Measurements from ENCODE around the gene GARIN5A. TPM values are rescaled to one million over a fixed set of nuclear protein-coding genes. Genes with fewer than 3 reads are reported as not detected.

The GARIN5A gene
- total and polyA plus RNA-seq, 2 of the 8 experiments (the other 6 are each of a cell fraction or from before 2014, with no cell fraction given): 9.1 to 18.5 TPM

DNA sequence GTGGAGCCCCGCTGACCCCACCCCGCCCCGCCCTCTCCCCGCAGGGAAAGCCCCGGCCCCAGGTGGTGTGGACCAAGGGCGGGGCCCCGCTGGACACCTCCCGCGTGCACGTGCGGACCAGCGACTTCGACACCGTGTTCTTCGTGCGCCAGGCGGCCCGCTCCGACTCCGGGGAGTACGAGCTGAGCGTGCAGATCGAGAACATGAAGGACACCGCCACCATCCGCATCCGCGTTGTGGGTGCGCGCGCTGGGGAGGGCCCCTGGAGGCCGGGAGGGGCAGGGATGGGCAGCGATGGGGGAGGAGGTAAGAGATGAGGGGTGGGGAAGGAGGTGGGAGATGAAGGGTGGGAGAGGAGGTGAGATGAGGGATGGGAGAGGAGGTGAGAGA, 17.6 kb downstream of the GARIN5A start (continued):
- TF ChIP-seq RBBP5 (IDR thresholded peaks at IDR 0.05; ENCODE audit: borderline replicate concordance, low read depth, low read length) (no peak), POLR2A (IDR thresholded peaks at IDR 0.05; ENCODE audit: control extremely low read depth in 1 of 2, low read depth in 2 of 2, low read length in 2 of 2) (no peak), HDAC2 (IDR thresholded peaks at IDR 0.05; ENCODE audit: borderline replicate concordance in 1 of 2, low read depth in 2 of 2, low read length in 2 of 2) (no peak), SP1 (IDR thresholded peaks at IDR 0.05; ENCODE audit: low read depth, low read length) (no peak), CBX8 (IDR thresholded peaks at IDR 0.05; ENCODE audit: borderline replicate concordance, low read depth, low read length) (no peak)
- TF ChIP-seq, protein P1, sequence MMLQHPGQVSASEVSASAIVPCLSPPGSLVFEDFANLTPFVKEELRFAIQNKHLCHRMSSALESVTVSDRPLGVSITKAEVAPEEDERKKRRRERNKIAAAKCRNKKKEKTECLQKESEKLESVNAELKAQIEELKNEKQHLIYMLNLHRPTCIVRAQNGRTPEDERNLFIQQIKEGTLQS (IDR thresholded peaks at IDR 0.05; ENCODE audit: insufficient read depth, low read depth, low read length): no peak
